OCI-LY7 (cell line): ENCODE measurements around the gene CTNNA2.

ENCODE experiments used
- EZH2phosphoT487 ChIP-seq: fragments of 200-600 bp; sonication (generic); IDR thresholded peaks from 2 replicates; pipeline ENCODE4 v1.6.1; 2018; ENCODE audit warnings: low read depth, borderline replicate concordance, mild to moderate bottlenecking, mixed run types, antibody characterized with exemption, low read length, moderate library complexity, mixed read lengths
- TF ChIP-seq, protein P1 (sequence below): fragments of 200-600 bp; sonication (generic); conservative IDR thresholded peaks from 2 replicates; pipeline ENCODE4 v1.5.1; 2014; ENCODE audit warnings: mild to moderate bottlenecking, antibody characterized with exemption, low read length, moderate library complexity, mixed read lengths

- TF ChIP-seq, protein P1, sequence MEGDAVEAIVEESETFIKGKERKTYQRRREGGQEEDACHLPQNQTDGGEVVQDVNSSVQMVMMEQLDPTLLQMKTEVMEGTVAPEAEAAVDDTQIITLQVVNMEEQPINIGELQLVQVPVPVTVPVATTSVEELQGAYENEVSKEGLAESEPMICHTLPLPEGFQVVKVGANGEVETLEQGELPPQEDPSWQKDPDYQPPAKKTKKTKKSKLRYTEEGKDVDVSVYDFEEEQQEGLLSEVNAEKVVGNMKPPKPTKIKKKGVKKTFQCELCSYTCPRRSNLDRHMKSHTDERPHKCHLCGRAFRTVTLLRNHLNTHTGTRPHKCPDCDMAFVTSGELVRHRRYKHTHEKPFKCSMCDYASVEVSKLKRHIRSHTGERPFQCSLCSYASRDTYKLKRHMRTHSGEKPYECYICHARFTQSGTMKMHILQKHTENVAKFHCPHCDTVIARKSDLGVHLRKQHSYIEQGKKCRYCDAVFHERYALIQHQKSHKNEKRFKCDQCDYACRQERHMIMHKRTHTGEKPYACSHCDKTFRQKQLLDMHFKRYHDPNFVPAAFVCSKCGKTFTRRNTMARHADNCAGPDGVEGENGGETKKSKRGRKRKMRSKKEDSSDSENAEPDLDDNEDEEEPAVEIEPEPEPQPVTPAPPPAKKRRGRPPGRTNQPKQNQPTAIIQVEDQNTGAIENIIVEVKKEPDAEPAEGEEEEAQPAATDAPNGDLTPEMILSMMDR: no peak
- no peak for TF ChIP-seq EZH2phosphoT487
These were observed 904.9 kb downstream of the CTNNA2 start for GRCh38 chr2:80417737-80418136.
